HG03521 (cell line): ENCODE results near the gene MESD.

ENCODE experiments used
- ATAC-seq: cut with Tn5 transposase; IDR thresholded peaks from one replicate; pipeline ENCODE4 v1.9.1; 2021; ENCODE audit warnings: mild to moderate bottlenecking, moderate library complexity; ENCODE audit not compliant: unreplicated experiment

The MESD gene

GRCh38 chr15:80992006-80992405, 2.4 kb upstream of the MESD start:
- no peak for ATAC-seq

- no peak for ATAC-seq
Measured at GRCh38 chr15:80991421-80991820, 1.8 kb upstream of the MESD start.

- no peak for ATAC-seq
Measured at GRCh38 chr15:80990955-80991354, 1.3 kb upstream of the MESD start.

GRCh38 chr15:80989081-80989517, 520 bp downstream of the MESD start:
- no peak for ATAC-seq

- no peak for ATAC-seq
Measured at GRCh38 chr15:80988148-80988796, 1.3 kb downstream of the MESD start.

- no peak for ATAC-seq
Measured at GRCh38 chr15:80986487-80986886, 3.1 kb downstream of the MESD start.

GRCh38 chr15:80985981-80986380, 3.6 kb downstream of the MESD start:
- ATAC-seq, result no peak

- no peak for ATAC-seq
Measured at GRCh38 chr15:80984856-80985255, 4.8 kb downstream of the MESD start.

GRCh38 chr15:80982839-80983238, 6.8 kb downstream of the MESD start:
- ATAC-seq, result no peak

- ATAC-seq, result no peak
Measured at GRCh38 chr15:80982205-80982604, 7.4 kb downstream of the MESD start.

GRCh38 chr15:80979538-80980200, 9.9 kb downstream of the MESD start:
- no peak for ATAC-seq

- ATAC-seq, result no peak
Measured at GRCh38 chr15:80978685-80979329, 10.8 kb downstream of the MESD start.

- no peak for ATAC-seq
Measured at GRCh38 chr15:80977627-80978036, 12.0 kb downstream of the MESD start.

- ATAC-seq, result no peak
Measured at GRCh38 chr15:80976851-80977250, 12.8 kb downstream of the MESD start.

GRCh38 chr15:80974914-80975313, 14.7 kb downstream of the MESD start:
- no peak for ATAC-seq

- no peak for ATAC-seq
Measured at GRCh38 chr15:80972276-80972675, 17.3 kb downstream of the MESD start.

GRCh38 chr15:80971143-80971542, 18.5 kb downstream of the MESD start:
- no peak for ATAC-seq

GRCh38 chr15:80970658-80971057, 19.0 kb downstream of the MESD start:
- no peak for ATAC-seq

- no peak for ATAC-seq
Measured at GRCh38 chr15:80970018-80970657, 19.5 kb downstream of the MESD start.

- no peak for ATAC-seq
Measured at GRCh38 chr15:80969316-80969715, 20.3 kb downstream of the MESD start.

GRCh38 chr15:80967991-80968510, 21.6 kb downstream of the MESD start:
- ATAC-seq, result no peak
